ENCODE data around the gene LHFPL5. TPM values are rescaled to one million over a fixed set of nuclear protein-coding genes. Genes with fewer than 3 reads are reported as not detected.

LHFPL5 gene
- total and polyA plus RNA-seq, 2 of the 13 experiments (the other 11 are each of a cell fraction or from before 2014, with no cell fraction given), result 0.03 TPM; not detected in 1

GRCh38 chr6:35817515-35817914 lies 12.4 kb downstream of the LHFPL5 start (continued):
- no peak for TF ChIP-seq AKNA (CRISPR knock-in tag; IDR thresholded peaks at IDR 0.05; ENCODE audit: borderline replicate concordance)
- no peak for TF ChIP-seq MAZ (IDR thresholded peaks at IDR 0.05; ENCODE audit: borderline replicate concordance, low read depth, low read length)
- no peak for TF ChIP-seq MAZ (CRISPR knock-in tag; IDR thresholded peaks at IDR 0.05; ENCODE audit: low read depth)

DNA sequence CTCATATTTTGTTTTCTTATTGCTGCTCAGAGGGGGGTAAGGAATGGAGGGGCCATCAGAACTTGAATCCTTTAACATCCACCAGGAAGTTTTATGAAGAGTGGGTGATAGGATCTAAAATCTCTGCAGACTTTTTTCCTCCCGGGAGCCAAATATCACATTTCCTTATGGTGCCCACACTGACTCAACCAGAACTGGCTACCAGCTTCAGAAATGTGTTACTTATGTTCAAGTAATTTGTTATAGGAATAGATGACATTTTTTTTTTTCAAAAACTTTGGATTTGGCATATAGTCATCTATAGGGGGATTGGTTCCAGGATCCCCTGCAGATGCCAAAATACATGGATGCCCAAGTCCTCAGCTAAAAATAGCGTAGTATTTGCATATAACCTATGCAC lies 18.4 kb downstream of the LHFPL5 start:
- no peak for FAIRE-seq
- no peak overlapping the region for H3K4me3 ChIP-seq (replicated peaks in 1 of 3; ENCODE audit: insufficient read depth in 1 of 3, low read depth in 2 of 3, low read length in 3 of 3)
- DNase-seq (ENCODE audit: low spot score), result no peak
- intact Hi-C loops (cut with micrococcal nuclease; ENCODE audit: unreplicated experiment), result no loop called here
- H3K4me1 ChIP-seq (ENCODE audit: insufficient read depth, low read length), result peaks cover 11% of the 10 kb centered on the region; the same call in 1 of the 2 replicates
- WGBS (ENCODE audit: low lambda C conversion rate), result 79% methylated on average over 2 of the region's 2 CpGs
- ChIA-PET CTCF (ENCODE audit: low intra/inter-chr PET ratio, low total read pairs) (no interaction called here), POLR2A (no interaction called here)
- no peaks in the 10 kb centered on the region for H3K36me3 ChIP-seq (replicated peaks in 1 of 2; ENCODE audit: control insufficient read depth in 1 of 2, insufficient read depth in 2 of 2, low read length in 2 of 2)
- in situ Hi-C loops (cut with HindIII; ENCODE audit: extremely low pct_ligation_motif_present, low pct_unique_long_range_greater_than_20kb), result no loop called here
- no peak overlapping the region for H2AFZ ChIP-seq (ENCODE audit: low read length)
- H3K27me3 ChIP-seq (ENCODE audit: control insufficient read depth in 1 of 2, insufficient read depth in 2 of 2, low read length in 2 of 2), result no peaks in the 10 kb centered on the region
- H3K79me2 ChIP-seq (ENCODE audit: insufficient read depth, low read length), result no peaks in the 10 kb centered on the region
- H4K20me1 ChIP-seq (ENCODE audit: insufficient read depth, low read length), result no peaks in the 10 kb centered on the region
- H3K4me2 ChIP-seq (ENCODE audit: low read depth, low read length), result no peak overlapping the region
- TF ChIP-seq NFIC (IDR thresholded peaks at IDR 0.05; ENCODE audit: low read length), result no peak
- TF ChIP-seq TAF15 (IDR thresholded peaks at IDR 0.05; ENCODE audit: low read depth, low read length, poor library complexity, severe bottlenecking), result no peak
- no peak for TF ChIP-seq FOXK2 (IDR thresholded peaks at IDR 0.05)
- no peak overlapping the region for H3K9ac ChIP-seq (ENCODE audit: insufficient read depth, low read depth, low read length)
- BruUV-seq (replicated peaks), result no TSS peak
- no peak overlapping the region for H3K27ac ChIP-seq (ENCODE audit: extremely low read length, insufficient read depth, low read length)
- ATAC-seq, result no peak
- H3K9me3 ChIP-seq (ENCODE audit: low read length), result no peaks in the 10 kb centered on the region
